Measurements from ENCODE around the gene CCND2.

The CCND2 gene

GRCh38 chr12:4244868-4245267 lies 28.7 kb upstream of the CCND2 start:
- no peak for TF ChIP-seq CTCF (IDR thresholded peaks at IDR 0.05; ENCODE audit: control insufficient read depth, insufficient read depth, low read depth, low read length, missing control alignments)
- no peak for DNase-seq (ENCODE audit: low read depth)
- H3K4me3 ChIP-seq (ENCODE audit: control insufficient read depth, low read depth, low read length), result no peak overlapping the region

- DNase-seq (ENCODE audit: low read depth), result no peak
- no peak for TF ChIP-seq CTCF (IDR thresholded peaks at IDR 0.05; ENCODE audit: control insufficient read depth, insufficient read depth, low read depth, low read length, missing control alignments)
- no peak overlapping the region for H3K4me3 ChIP-seq (ENCODE audit: control insufficient read depth, low read depth, low read length)
These were observed 28.1 kb upstream of the CCND2 start for GRCh38 chr12:4245446-4245845.

GRCh38 chr12:4246116-4246515 lies 27.4 kb upstream of the CCND2 start:
- no peak for TF ChIP-seq CTCF (IDR thresholded peaks at IDR 0.05; ENCODE audit: control insufficient read depth, insufficient read depth, low read depth, low read length, missing control alignments)
- DNase-seq (ENCODE audit: low read depth), result no peak
- no peak overlapping the region for H3K4me3 ChIP-seq (ENCODE audit: control insufficient read depth, low read depth, low read length)

- H3K4me3 ChIP-seq (ENCODE audit: control insufficient read depth, low read depth, low read length), result no peak overlapping the region
- no peak for TF ChIP-seq CTCF (IDR thresholded peaks at IDR 0.05; ENCODE audit: control insufficient read depth, insufficient read depth, low read depth, low read length, missing control alignments)
- DNase-seq (ENCODE audit: low read depth), result no peak
These were observed 22.9 kb upstream of the CCND2 start for GRCh38 chr12:4250691-4251090.

GRCh38 chr12:4251216-4251891 lies 22.2 kb upstream of the CCND2 start:
- TF ChIP-seq CTCF (IDR thresholded peaks at IDR 0.05; ENCODE audit: control insufficient read depth, insufficient read depth, low read depth, low read length, missing control alignments), result no peak
- no peak overlapping the region for H3K4me3 ChIP-seq (ENCODE audit: control insufficient read depth, low read depth, low read length)
- no peak for DNase-seq (ENCODE audit: low read depth)

GRCh38 chr12:4251967-4252366 lies 21.6 kb upstream of the CCND2 start:
- no peak for DNase-seq (ENCODE audit: low read depth)
- no peak overlapping the region for H3K4me3 ChIP-seq (ENCODE audit: control insufficient read depth, low read depth, low read length)
- no peak for TF ChIP-seq CTCF (IDR thresholded peaks at IDR 0.05; ENCODE audit: control insufficient read depth, insufficient read depth, low read depth, low read length, missing control alignments)
